RWPE1 (cell line): ENCODE data around the gene CD109.

Experiments used
- CTCF ChIA-PET: fragments of 350-600 bp; sonication (Branson Sonifier 250); formaldehyde crosslinking; extraction: SDS; loops from one replicate; lab custom pipeline; 2021; lab: Yijun Ruan, JAX
- POLR2A ChIA-PET: fragments of 400-600 bp; formaldehyde crosslinking; extraction: SDS; loops from one replicate; lab custom pipeline; 2020; ENCODE audit warnings: antibody characterized with exemption; ENCODE audit not compliant: low non-redundant PET; lab: Yijun Ruan, JAX
- DNase-seq: peaks from one replicate; pipeline ENCODE4 v3.0.0; 2012; ENCODE audit warnings: low spot score
- H3K27ac ChIP-seq: fragments of 450-650 bp; 2 replicates; pipeline ENCODE4 v1.5.1; 2017
- TF ChIP-seq, protein P1 (sequence below): fragments of 450-650 bp; conservative IDR thresholded peaks from 2 replicates; pipeline ENCODE4 v1.5.1; 2017; ENCODE audit warnings: low read depth, mild to moderate bottlenecking

Gene CD109

GRCh38 chr6:73768558-73768957, 72.6 kb downstream of the CD109 start:
- no peak for DNase-seq
- CTCF ChIA-PET: interaction anchor here (0.6 to 1.3 kb wide), 3 partner anchors 10 to 440 kb away, joined by 4 to 7 read pairs (median 4); no protein-coding TSS in a partner anchor
- no peak overlapping the region for H3K27ac ChIP-seq
- TF ChIP-seq, protein P1, sequence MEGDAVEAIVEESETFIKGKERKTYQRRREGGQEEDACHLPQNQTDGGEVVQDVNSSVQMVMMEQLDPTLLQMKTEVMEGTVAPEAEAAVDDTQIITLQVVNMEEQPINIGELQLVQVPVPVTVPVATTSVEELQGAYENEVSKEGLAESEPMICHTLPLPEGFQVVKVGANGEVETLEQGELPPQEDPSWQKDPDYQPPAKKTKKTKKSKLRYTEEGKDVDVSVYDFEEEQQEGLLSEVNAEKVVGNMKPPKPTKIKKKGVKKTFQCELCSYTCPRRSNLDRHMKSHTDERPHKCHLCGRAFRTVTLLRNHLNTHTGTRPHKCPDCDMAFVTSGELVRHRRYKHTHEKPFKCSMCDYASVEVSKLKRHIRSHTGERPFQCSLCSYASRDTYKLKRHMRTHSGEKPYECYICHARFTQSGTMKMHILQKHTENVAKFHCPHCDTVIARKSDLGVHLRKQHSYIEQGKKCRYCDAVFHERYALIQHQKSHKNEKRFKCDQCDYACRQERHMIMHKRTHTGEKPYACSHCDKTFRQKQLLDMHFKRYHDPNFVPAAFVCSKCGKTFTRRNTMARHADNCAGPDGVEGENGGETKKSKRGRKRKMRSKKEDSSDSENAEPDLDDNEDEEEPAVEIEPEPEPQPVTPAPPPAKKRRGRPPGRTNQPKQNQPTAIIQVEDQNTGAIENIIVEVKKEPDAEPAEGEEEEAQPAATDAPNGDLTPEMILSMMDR: no peak
- POLR2A ChIA-PET: no interaction called here

DNA sequence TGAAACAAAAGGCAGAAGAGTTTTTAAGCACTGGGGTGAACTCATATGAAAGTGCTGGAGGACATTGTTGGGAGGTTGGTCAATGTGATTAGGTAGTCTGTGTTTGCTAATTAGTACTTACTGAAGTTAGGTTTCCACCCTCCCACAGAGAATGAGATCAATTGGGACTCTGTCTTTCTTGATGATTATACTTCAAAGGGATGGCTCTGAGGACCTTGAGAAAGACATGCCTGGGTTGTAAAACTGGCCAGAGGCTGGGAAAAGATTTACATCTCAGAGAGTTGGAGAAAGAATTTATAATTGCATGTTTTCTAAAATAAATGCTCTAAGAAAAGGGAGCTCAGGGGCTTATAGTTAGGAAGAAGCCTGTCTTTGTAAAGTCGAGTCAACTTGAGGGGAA, 74.0 kb downstream of the CD109 start:
- CTCF ChIA-PET: interaction anchor here (0.6 kb wide), 2 partner anchors 281 to 640 kb away, joined by 3 to 8 read pairs; no protein-coding TSS in a partner anchor
- TF ChIP-seq, protein P1: no peak
- DNase-seq: no peak
- H3K27ac ChIP-seq: no peak overlapping the region
- POLR2A ChIA-PET: no interaction called here

DNA sequence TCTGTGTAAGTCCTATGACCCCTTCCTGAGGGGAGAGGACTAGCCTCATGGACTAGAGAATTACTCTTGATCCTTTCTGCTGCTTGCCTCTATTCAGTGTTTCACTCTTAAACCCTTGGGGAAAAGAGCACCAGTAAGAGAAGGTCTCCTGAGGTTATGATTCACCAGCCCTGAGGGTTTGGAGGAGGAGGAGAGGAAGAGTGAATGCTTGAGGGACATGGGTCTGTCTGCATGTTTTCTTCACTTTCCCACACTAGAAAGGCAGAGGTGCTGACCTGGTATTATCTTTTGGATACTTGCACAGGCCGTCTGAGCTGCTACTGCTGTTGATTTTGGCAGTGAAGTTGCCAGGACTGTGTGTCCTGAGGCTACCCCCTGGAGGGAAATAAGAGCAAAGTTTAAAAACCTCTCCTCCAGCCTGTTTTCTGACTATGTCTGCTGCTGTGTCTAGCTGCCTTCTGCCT, 78.3 kb downstream of the CD109 start:
- POLR2A ChIA-PET: no interaction called here
- CTCF ChIA-PET: interaction anchor here (0.6 kb wide), 1 partner anchor 35 kb away, joined by 4 read pairs; no protein-coding TSS in a partner anchor
- TF ChIP-seq, protein P1: no peak
- H3K27ac ChIP-seq: peak overlapping the region; percentile 35; the same call in 1 of the 2 replicates
- DNase-seq: peak; percentile 56

DNA sequence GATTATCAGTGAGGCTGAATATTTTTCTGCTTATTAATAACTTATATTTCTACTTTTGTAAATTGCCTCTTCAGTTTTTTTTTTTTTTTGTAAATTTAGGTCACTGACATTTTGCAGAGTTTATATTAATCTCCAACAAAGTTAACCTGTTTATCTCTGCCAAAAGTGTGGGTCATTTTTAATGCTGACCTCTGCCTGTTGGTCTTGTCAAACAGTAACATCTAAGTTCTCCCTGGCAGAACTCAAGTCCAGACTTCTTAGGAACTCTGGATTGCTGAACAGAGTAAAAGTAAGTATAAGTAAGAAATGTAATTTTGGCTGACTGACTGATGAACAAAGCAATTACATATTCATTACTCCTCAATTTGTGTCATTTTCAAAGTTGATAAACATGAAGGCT, 83.9 kb downstream of the CD109 start:
- H3K27ac ChIP-seq: no peak overlapping the region
- TF ChIP-seq, protein P1: no peak
- ChIA-PET POLR2A (no interaction called here), CTCF (no interaction called here)
- no peak for DNase-seq

GRCh38 chr6:73782911-73783310, 86.9 kb downstream of the CD109 start:
- TF ChIP-seq, protein P1: no peak
- CTCF ChIA-PET: no interaction called here
- POLR2A ChIA-PET: no interaction called here
- H3K27ac ChIP-seq: no peak overlapping the region
- no peak for DNase-seq

DNA sequence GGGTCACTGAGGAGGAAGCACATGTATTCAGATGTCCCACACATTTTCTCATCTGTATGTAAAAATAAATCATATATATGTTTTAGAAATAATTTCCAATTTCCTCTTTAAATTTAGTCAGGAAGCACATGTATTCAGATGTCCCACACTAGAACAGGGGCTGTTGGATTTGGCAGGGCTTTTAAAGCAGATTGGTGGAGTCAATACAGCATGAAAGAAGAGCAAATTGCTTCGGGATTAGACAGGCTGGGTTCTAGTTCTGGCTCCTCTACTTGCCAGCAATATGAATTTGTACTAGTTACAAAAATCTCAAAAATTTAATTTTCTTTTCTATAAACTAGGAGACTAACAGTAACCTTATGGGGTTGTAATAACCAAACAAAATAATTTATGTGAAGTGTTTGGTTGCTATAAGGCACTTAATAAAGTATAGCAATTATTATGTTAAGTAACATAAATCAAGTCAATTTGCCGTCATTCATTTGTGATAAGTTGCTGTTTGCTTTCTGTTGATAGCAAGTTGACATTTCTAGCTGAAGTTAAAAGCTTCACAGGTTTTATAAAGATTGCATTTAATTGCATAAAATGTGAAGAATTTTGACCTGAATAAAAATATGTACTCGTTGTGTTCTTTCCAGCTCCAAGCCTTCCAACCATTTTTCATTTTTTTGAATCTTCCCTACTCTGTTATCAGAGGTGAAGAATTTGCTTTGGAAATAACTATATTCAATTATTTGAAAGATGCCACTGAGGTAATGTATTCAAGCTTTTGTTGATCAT, 88.9 kb downstream of the CD109 start:
- no peak overlapping the region for H3K27ac ChIP-seq
- ChIA-PET CTCF (interaction anchor here (0.6 kb wide), 1 partner anchor 83 kb away, joined by 3 read pairs; no protein-coding TSS in a partner anchor), POLR2A (no interaction called here)
- no peak for DNase-seq
- TF ChIP-seq, protein P1: no peak
